Stimulated activated CD8-positive, alpha-beta memory T cell treated with anti-CD3 and anti-CD28 coated beads, Interleukin-15, amount 100 ng/mL, for 48 hours (primary cell): Measurements from ENCODE around the gene MELK.

Experiments
- DNase-seq, 2 donors: peaks; one replicate each; pipeline ENCODE4 v3.0.0-alpha.2; 2020; ENCODE audit warnings: low read depth in 2 of 2

MELK gene

GRCh38 chr9:36584620-36585460, 12.1 kb downstream of the MELK start:
- no peak for DNase-seq

- DNase-seq, result no peak
Measured at GRCh38 chr9:36590231-36590630, 17.5 kb downstream of the MELK start.

DNA sequence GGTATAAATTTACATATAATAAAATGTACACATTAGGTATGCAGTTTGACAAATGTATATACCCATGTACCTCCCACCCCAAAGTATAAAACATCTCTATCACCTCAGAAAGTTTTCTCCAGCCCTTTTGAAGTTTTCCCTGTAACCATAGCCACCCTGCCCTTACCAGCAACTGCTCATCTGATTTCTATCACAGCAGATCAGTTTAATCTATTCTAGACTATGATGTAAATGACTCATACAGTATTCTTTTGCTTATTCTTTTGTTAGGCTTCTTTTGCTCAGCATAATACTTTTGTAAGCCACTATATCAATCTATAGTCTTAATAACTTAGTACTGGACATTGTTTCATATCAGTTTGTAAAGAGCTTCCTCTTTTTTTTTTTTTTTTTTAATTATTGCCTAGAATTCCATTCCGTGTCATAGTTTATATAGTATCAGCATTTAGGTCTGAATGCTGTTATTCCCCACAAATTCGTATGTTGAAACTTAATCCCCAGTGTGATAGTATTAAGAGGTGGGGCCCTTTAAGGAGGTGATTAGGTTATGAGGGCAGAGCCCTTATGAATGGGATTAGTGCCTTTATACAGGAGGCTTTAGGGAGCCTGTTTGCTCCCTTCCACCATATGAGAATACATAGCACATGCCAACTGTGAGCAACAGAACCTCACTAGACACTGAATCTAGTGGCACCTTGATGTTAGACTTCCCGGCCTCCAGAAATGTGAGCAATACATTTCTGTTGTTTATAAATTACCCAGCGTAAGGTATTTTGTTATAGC, 20.3 kb downstream of the MELK start:
- DNase-seq, result no peak

DNA sequence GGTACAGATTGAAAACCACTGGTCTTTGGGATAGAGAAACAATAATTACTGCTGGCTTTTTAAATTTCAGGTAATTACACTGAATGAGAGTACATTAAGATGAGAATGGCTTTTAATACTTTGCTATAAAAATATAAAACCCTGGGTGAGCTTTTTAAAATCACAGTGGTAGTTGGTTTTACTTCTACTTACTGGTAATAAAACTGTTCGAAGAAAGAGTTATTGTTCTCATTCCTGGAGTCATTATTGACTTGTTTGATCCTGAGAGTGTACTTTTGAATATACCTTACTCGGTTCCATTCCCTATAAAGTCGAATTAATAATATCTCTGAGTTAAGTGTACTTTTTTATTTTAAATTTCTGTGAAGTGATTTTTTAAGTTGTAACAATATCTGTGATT, 21.5 kb downstream of the MELK start:
- no peak for DNase-seq

- no peak for DNase-seq
Measured at GRCh38 chr9:36597412-36598178, 24.9 kb downstream of the MELK start.

- DNase-seq, result no peak
Measured at GRCh38 chr9:36598273-36598672, 25.6 kb downstream of the MELK start.

- DNase-seq, result no peak
Measured at GRCh38 chr9:36603006-36603405, 30.3 kb downstream of the MELK start.

- no peak for DNase-seq
Measured at GRCh38 chr9:36609306-36609705, 36.6 kb downstream of the MELK start.

GRCh38 chr9:36622121-36622520, 49.4 kb downstream of the MELK start:
- no peak for DNase-seq

DNA sequence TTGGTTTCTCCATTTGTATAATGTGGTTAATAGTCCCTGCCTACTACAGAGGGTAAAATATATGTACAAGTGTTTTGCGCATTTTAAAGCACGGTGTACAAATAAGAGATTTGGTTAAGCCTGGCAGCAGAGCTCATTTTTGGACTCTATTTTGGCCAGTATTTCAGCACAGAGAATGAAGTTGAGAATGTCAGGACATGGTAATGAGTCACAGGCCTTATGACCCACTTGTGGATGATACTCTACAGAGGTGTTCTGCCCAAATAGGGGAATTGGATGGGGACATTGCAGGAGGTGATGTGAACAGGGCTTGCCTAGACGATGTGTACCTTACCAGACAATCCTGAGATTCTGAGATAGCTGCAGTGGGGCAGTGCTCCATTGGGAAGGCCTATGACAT, 50.6 kb downstream of the MELK start:
- DNase-seq, result no peak

DNA sequence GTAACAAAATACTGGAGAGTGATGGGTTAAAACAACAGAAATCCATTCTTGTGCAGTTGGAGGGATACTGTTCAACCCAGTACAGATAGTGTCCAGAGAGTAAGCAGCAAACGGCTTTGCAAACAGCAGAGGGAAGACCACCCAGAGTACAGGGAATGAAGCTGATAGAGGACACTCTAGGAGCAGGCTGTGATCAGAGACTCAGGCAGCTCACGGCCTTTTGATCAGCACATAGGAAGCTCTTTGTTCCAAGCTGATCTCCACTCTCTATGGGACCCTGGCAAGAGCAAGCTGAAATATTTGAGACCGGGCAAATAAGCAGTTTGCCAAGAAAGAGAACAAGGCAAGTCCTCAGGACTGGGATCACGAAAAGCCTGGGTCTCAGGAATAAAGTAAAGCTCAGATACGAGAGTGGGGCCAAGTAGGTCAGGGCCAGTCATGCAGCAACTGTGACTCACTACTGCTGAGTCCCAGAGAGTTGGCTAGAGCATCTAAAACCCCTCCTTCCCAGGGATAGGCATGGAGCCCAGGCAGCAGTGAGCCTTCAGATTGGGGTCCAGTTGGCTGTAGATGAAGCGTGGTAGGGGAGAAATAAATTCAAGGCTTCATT, 52.4 kb downstream of the MELK start:
- DNase-seq, result no peak

DNA sequence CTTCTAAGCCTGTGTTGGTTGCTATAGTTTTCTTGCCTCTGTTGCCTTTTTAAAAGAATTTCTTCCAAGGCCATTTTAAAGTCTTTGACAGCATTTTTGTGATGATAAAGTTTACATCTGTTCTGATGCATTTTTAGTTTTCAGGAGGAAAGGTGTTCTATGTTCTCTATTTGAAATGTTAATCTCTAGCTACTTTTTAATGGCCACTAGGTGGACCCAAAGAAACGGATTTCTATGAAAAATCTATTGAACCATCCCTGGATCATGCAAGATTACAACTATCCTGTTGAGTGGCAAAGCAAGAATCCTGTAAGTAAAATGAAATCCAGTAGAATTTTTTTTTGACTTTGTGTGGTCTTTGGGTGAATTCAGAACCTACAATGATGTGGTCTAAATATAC, 60.2 kb downstream of the MELK start:
- DNase-seq, result no peak

- DNase-seq, result no peak
Measured at GRCh38 chr9:36637491-36638270, 65.0 kb downstream of the MELK start.

- DNase-seq, result no peak
Measured at GRCh38 chr9:36640771-36641381, 68.2 kb downstream of the MELK start.

GRCh38 chr9:36642817-36643216, 70.1 kb downstream of the MELK start:
- DNase-seq, result no peak

DNA sequence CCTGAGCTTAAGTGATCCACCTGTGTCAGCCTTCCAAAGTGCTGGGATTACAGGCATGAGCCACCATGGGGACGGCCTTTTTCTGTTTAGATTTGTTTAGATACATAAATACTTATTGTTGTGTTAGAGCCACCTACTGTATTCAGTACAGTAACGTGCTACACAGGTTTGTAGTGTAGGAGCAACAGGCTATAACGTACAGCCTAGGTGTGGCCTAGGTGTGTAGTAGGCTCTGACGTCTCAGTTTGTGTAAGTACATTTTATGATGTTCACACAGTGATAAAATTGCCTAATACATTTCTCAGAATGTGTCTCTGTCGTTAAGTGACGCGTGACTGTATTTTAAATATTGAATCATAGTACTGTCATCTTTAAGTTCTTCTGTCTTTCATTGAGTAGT, 84.1 kb downstream of the MELK start:
- DNase-seq, result no peak

DNA sequence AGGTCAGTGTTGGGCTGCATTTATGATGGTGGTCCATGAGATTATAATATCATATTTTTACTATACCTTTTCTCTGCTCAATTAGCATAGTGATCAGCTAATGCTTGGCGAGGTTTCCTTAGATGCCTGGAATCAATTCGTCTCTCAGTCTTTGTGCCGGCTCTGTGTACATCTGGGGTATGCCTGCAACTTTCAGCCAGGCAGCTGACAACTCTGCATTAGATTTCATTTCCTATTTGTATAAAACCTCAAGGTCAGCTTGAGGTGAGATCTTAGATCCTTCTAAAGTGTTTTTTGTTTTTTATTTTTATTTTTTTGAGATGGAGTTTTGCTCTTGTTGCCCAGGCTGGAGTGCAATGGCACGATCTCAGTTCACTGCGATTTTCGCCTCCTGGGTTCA, 86.8 kb downstream of the MELK start:
- no peak for DNase-seq

DNA sequence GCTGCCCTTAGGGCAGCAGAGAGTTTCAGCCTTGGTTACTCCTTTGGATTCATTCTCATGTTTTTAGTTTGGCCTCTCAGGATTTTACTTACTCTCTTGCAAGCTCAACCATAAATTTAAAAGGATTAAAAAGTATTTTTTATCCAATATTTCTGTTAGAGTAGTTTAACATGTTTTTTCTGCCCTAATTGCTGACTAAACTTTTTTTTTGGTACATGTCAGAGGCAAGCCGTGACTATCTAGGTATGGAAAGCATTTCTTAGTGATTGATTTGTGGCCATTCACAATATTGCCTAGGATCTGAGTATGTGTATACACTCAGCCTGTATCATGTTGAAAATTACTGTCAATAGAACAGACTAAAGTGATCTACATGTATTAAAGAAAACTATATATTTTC, 92.1 kb downstream of the MELK start:
- no peak for DNase-seq

- no peak for DNase-seq
Measured at GRCh38 chr9:36665387-36665786, 92.7 kb downstream of the MELK start.

- no peak for DNase-seq
Measured at GRCh38 chr9:36665921-36666431, 93.3 kb downstream of the MELK start.

- no peak for DNase-seq
Measured at GRCh38 chr9:36671561-36671960, 98.9 kb downstream of the MELK start.
